ENCODE measurements around the gene ZNF787.

ZNF787 gene

DNA sequence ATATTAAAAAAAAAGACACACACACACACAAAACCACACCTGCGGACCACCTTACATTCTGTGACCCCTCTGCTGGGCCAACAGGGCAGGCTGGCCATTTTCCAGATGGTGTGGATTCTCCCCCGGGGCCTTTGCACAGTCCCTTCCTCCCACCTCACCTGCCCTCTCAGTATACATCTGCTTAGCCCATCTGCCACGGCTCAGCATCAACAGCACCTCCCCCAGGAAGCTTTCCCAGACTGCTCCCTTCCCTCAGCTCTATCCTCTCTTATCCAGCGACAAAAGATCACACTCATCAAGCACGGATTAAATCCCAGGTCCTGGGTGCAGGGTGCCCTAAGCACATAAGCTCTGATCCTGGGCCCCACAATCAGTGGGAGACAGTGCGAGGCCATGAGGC lies 4.5 kb downstream of the ZNF787 start:
- no peaks in the 10 kb centered on the region for H3K27me3 ChIP-seq (ENCODE audit: insufficient read depth, low read depth)
- TF ChIP-seq, protein P1, sequence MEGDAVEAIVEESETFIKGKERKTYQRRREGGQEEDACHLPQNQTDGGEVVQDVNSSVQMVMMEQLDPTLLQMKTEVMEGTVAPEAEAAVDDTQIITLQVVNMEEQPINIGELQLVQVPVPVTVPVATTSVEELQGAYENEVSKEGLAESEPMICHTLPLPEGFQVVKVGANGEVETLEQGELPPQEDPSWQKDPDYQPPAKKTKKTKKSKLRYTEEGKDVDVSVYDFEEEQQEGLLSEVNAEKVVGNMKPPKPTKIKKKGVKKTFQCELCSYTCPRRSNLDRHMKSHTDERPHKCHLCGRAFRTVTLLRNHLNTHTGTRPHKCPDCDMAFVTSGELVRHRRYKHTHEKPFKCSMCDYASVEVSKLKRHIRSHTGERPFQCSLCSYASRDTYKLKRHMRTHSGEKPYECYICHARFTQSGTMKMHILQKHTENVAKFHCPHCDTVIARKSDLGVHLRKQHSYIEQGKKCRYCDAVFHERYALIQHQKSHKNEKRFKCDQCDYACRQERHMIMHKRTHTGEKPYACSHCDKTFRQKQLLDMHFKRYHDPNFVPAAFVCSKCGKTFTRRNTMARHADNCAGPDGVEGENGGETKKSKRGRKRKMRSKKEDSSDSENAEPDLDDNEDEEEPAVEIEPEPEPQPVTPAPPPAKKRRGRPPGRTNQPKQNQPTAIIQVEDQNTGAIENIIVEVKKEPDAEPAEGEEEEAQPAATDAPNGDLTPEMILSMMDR (conservative IDR thresholded peaks at IDR 0.05; ENCODE audit: low read depth, low read length), result no peak
- no peaks in the 10 kb centered on the region for H3K36me3 ChIP-seq (ENCODE audit: insufficient read depth)
- H3K4me3 ChIP-seq (IDR thresholded peaks at IDR 0.05; ENCODE audit: insufficient read depth, low read depth, low read length), result no peak overlapping the region
- H3K4me1 ChIP-seq (ENCODE audit: low read depth, poor library complexity, severe bottlenecking), result peaks cover 23% of the 10 kb centered on the region
- H3K4me2 ChIP-seq, result no peak overlapping the region
- H3K27ac ChIP-seq, result no peak overlapping the region
- H3K9ac ChIP-seq, result no peak overlapping the region
- peaks cover 88% of the 10 kb centered on the region for H3K79me2 ChIP-seq (ENCODE audit: insufficient read depth, low read depth)
- 0 out of 2 replicates have a peak, but pooled peaks cover 6% of the 10 kb centered on the region for H4K20me1 ChIP-seq (ENCODE audit: insufficient read depth)
- H2AFZ ChIP-seq (ENCODE audit: low read depth), result no peak overlapping the region

DNA sequence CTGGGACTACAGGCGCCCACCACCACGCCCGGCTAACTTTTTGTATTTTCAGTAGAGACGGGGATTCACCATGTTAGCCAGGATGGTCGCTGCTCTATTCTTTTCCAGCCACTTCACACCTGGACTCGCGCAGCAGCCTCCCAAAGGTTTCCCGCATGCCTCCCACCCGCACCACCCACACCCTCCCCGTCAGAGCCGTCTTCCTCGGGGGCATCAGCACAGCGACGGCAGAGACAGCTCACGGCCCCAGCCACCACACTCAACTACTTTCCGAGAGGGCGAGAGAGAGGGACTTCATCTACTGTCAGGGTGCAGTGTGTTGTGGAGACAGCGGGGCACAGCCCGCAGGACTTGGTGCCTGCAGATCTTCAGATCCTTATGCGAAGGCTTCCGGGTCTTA lies 5.6 kb downstream of the ZNF787 start:
- no peak overlapping the region for H3K27ac ChIP-seq
- 0 out of 2 replicates have a peak, but pooled peaks cover 6% of the 10 kb centered on the region for H4K20me1 ChIP-seq (ENCODE audit: insufficient read depth)
- no peak overlapping the region for H2AFZ ChIP-seq (ENCODE audit: low read depth)
- H3K4me3 ChIP-seq (IDR thresholded peaks at IDR 0.05; ENCODE audit: insufficient read depth, low read depth, low read length), result no peak overlapping the region
- peaks cover 33% of the 10 kb centered on the region for H3K4me1 ChIP-seq (ENCODE audit: low read depth, poor library complexity, severe bottlenecking)
- H3K27me3 ChIP-seq (ENCODE audit: insufficient read depth, low read depth), result no peaks in the 10 kb centered on the region
- H3K79me2 ChIP-seq (ENCODE audit: insufficient read depth, low read depth), result peaks cover 98% of the 10 kb centered on the region
- no peak overlapping the region for H3K9ac ChIP-seq
- H3K36me3 ChIP-seq (ENCODE audit: insufficient read depth), result no peaks in the 10 kb centered on the region
- TF ChIP-seq, protein P1 (conservative IDR thresholded peaks at IDR 0.05; ENCODE audit: low read depth, low read length), result no peak
- H3K4me2 ChIP-seq, result no peak overlapping the region

GRCh38 chr19:56114778-56115110 lies 6.4 kb downstream of the ZNF787 start:
- Histone ChIP-seq H2AFZ (ENCODE audit: low read depth) (no peak overlapping the region), H3K36me3 (ENCODE audit: insufficient read depth) (no peaks in the 10 kb centered on the region), H4K20me1 (ENCODE audit: insufficient read depth) (0 out of 2 replicates have a peak, but pooled peaks cover 6% of the 10 kb centered on the region), H3K4me2 (no peak overlapping the region), H3K27ac (no peak overlapping the region), H3K4me3 (IDR thresholded peaks at IDR 0.05; ENCODE audit: insufficient read depth, low read depth, low read length) (no peak overlapping the region), H3K27me3 (ENCODE audit: insufficient read depth, low read depth) (no peaks in the 10 kb centered on the region), H3K4me1 (ENCODE audit: low read depth, poor library complexity, severe bottlenecking) (peaks cover 35% of the 10 kb centered on the region), H3K9ac (no peak overlapping the region), H3K79me2 (ENCODE audit: insufficient read depth, low read depth) (peaks cover 98% of the 10 kb centered on the region)
- TF ChIP-seq, protein P1 (conservative IDR thresholded peaks at IDR 0.05; ENCODE audit: low read depth, low read length), result no peak

DNA sequence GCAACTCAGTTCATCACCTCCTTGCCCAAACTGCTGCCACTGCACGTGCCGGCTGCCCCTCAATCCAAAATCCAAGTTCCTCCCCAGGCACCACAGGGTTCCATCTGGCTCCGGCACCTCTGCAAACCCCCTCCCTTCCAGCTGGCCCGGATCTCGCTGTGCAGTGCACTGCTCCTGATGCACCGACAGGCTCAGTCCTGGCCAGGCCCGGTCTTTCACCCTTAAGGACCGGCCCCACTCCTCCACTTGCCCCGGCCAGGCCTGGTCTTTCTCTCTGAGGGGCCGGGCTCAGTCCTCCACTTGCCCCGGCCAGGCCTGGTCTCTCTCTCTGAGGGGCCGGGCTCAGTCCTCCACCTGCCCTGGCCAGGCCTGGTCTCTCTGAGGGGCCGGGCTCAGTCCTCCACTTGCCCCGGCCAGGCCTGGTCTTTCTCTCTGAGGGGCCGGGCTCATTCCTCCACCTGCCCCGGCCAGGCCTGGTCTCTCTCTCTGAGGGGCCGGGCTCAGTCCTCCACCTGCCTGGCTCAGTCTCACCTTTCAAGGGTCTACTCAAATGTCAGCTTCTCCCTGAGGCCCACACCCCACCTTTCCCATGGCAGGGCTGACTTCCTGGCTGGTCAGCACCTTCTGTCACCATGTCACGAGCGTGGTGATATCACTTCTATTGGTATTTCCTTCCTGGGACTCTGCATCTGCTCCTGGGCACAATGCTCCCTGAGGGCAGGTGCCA lies 6.9 kb downstream of the ZNF787 start:
- peaks cover 29% of the 10 kb centered on the region for H3K4me1 ChIP-seq (ENCODE audit: low read depth, poor library complexity, severe bottlenecking)
- H3K27ac ChIP-seq, result no peak overlapping the region
- peaks cover 98% of the 10 kb centered on the region for H3K79me2 ChIP-seq (ENCODE audit: insufficient read depth, low read depth)
- H2AFZ ChIP-seq (ENCODE audit: low read depth), result no peak overlapping the region
- H3K4me3 ChIP-seq (IDR thresholded peaks at IDR 0.05; ENCODE audit: insufficient read depth, low read depth, low read length), result no peak overlapping the region
- H3K36me3 ChIP-seq (ENCODE audit: insufficient read depth), result no peaks in the 10 kb centered on the region
- 0 out of 2 replicates have a peak, but pooled peaks cover 6% of the 10 kb centered on the region for H4K20me1 ChIP-seq (ENCODE audit: insufficient read depth)
- H3K9ac ChIP-seq, result no peak overlapping the region
- no peak overlapping the region for H3K4me2 ChIP-seq
- TF ChIP-seq, protein P1 (conservative IDR thresholded peaks at IDR 0.05; ENCODE audit: low read depth, low read length), result no peak
- H3K27me3 ChIP-seq (ENCODE audit: insufficient read depth, low read depth), result no peaks in the 10 kb centered on the region
